Right lobe of liver (tissue), 4 donors: Measurements from ENCODE around the gene BIN2.

Experiments
- POLR2A ChIP-seq: fragments of 450-650 bp; IDR thresholded peaks from one replicate; pipeline ENCODE4 v1.6.1; 2017; ENCODE audit warnings: antibody characterized with exemption, mild to moderate bottlenecking
- TF ChIP-seq, protein P1 (sequence below), 4 donors: fragments of 200-600 bp in 3 of 4; fragments of 450-650 bp in 1 of 4; IDR thresholded peaks; one replicate each; pipeline versions ENCODE4 v1.5.1 to v1.8.0; 2016 to 2022; ENCODE audit warnings: antibody characterized with exemption in 4 of 4, mild to moderate bottlenecking in 2 of 4
- donor health status: DM: no; HTN: no; CAD: no.
- donor health status: DM: no; HTN: no; CAD: no.
- donor health status: DM: no; HTN: yes; CAD: no.

DNA sequence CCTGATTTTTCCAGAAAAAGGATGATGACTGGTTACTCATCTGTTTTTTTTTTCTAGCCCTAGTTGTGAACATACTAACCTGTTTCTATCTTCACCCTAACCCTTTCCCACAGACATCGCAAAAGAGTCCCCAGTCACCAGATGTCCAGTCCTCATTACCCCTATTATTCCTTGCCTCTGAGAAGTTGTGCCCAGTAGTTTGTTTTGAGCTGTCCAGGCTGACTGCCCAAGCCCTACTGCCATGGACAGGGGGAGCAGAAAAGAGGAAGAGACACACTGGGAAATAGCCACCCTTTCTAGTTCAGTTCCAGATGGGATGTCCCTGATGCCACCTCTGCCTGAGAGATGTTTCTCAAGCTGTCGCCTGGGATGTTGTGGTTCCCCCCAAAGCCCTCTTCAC, 36.3 kb upstream of the BIN2 start:
- TF ChIP-seq, protein P1, sequence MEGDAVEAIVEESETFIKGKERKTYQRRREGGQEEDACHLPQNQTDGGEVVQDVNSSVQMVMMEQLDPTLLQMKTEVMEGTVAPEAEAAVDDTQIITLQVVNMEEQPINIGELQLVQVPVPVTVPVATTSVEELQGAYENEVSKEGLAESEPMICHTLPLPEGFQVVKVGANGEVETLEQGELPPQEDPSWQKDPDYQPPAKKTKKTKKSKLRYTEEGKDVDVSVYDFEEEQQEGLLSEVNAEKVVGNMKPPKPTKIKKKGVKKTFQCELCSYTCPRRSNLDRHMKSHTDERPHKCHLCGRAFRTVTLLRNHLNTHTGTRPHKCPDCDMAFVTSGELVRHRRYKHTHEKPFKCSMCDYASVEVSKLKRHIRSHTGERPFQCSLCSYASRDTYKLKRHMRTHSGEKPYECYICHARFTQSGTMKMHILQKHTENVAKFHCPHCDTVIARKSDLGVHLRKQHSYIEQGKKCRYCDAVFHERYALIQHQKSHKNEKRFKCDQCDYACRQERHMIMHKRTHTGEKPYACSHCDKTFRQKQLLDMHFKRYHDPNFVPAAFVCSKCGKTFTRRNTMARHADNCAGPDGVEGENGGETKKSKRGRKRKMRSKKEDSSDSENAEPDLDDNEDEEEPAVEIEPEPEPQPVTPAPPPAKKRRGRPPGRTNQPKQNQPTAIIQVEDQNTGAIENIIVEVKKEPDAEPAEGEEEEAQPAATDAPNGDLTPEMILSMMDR (IDR thresholded peaks at IDR 0.05) = no peak
- TF ChIP-seq POLR2A = no peak
